OCI-LY1 (cell line): ENCODE measurements around the gene SLC16A4.

Experiments
- EZH2 ChIP-seq: fragments of 200-600 bp; sonication (generic), shearing (Covaris generic); IDR thresholded peaks from 2 replicates; pipeline ENCODE4 v1.8.0; 2017; ENCODE audit warnings: borderline replicate concordance, mixed run types, mild to moderate bottlenecking, antibody characterized with exemption, low read length, moderate library complexity, mixed read lengths
- TF ChIP-seq, protein P1 (sequence below): fragments of 200-600 bp; sonication (generic), shearing (Covaris generic); IDR thresholded peaks from 2 replicates; pipeline ENCODE4 v1.5.1; 2017; ENCODE audit warnings: mild to moderate bottlenecking, antibody characterized with exemption, low read length, moderate library complexity, mixed read lengths

- TF ChIP-seq, protein P1, sequence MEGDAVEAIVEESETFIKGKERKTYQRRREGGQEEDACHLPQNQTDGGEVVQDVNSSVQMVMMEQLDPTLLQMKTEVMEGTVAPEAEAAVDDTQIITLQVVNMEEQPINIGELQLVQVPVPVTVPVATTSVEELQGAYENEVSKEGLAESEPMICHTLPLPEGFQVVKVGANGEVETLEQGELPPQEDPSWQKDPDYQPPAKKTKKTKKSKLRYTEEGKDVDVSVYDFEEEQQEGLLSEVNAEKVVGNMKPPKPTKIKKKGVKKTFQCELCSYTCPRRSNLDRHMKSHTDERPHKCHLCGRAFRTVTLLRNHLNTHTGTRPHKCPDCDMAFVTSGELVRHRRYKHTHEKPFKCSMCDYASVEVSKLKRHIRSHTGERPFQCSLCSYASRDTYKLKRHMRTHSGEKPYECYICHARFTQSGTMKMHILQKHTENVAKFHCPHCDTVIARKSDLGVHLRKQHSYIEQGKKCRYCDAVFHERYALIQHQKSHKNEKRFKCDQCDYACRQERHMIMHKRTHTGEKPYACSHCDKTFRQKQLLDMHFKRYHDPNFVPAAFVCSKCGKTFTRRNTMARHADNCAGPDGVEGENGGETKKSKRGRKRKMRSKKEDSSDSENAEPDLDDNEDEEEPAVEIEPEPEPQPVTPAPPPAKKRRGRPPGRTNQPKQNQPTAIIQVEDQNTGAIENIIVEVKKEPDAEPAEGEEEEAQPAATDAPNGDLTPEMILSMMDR: no peak
- no peak for TF ChIP-seq EZH2
These were observed 15.3 kb downstream of the SLC16A4 start for GRCh38 chr1:110375490-110375889.
